ENCODE measurements around the gene P2RX3.

DNA sequence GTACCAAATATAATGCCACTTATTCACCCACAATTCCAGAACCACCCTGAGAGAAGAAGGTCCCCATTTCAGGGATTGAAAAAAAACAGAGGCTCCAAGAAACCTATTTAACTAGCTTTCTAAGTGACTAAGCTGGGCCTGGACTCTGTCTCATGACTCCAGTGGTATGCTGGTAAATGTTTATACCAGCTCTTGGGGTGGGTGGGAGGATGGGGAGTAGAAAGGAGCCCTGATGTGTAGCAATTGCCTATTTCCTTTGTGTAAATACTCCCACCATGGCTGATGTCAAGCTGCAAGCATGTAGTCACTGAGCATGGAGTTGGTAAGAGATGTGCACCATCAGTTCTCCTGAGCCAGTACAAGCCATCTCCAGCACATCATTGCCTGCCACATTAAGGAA lies 40.0 kb downstream of the P2RX3 start:
- no peak for TF ChIP-seq TAF1 (IDR thresholded peaks at IDR 0.05; ENCODE audit: low read depth)
- TF ChIP-seq, protein P1, sequence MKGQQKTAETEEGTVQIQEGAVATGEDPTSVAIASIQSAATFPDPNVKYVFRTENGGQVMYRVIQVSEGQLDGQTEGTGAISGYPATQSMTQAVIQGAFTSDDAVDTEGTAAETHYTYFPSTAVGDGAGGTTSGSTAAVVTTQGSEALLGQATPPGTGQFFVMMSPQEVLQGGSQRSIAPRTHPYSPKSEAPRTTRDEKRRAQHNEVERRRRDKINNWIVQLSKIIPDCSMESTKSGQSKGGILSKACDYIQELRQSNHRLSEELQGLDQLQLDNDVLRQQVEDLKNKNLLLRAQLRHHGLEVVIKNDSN (IDR thresholded peaks at IDR 0.05), result no peak
- TF ChIP-seq CEBPB (IDR thresholded peaks at IDR 0.05), result no peak
- TF ChIP-seq, protein P2, sequence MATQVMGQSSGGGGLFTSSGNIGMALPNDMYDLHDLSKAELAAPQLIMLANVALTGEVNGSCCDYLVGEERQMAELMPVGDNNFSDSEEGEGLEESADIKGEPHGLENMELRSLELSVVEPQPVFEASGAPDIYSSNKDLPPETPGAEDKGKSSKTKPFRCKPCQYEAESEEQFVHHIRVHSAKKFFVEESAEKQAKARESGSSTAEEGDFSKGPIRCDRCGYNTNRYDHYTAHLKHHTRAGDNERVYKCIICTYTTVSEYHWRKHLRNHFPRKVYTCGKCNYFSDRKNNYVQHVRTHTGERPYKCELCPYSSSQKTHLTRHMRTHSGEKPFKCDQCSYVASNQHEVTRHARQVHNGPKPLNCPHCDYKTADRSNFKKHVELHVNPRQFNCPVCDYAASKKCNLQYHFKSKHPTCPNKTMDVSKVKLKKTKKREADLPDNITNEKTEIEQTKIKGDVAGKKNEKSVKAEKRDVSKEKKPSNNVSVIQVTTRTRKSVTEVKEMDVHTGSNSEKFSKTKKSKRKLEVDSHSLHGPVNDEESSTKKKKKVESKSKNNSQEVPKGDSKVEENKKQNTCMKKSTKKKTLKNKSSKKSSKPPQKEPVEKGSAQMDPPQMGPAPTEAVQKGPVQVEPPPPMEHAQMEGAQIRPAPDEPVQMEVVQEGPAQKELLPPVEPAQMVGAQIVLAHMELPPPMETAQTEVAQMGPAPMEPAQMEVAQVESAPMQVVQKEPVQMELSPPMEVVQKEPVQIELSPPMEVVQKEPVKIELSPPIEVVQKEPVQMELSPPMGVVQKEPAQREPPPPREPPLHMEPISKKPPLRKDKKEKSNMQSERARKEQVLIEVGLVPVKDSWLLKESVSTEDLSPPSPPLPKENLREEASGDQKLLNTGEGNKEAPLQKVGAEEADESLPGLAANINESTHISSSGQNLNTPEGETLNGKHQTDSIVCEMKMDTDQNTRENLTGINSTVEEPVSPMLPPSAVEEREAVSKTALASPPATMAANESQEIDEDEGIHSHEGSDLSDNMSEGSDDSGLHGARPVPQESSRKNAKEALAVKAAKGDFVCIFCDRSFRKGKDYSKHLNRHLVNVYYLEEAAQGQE (IDR thresholded peaks at IDR 0.05; ENCODE audit: low read depth), result no peak
- no peak for TF ChIP-seq RAD21 (IDR thresholded peaks at IDR 0.05; ENCODE audit: low read depth)
- TF ChIP-seq MAX (IDR thresholded peaks at IDR 0.05), result no peak
- no peak for TF ChIP-seq CREB1 (IDR thresholded peaks at IDR 0.05; ENCODE audit: low read depth)
- no peak for TF ChIP-seq EP300 (IDR thresholded peaks at IDR 0.05; ENCODE audit: borderline replicate concordance)
- no peak for TF ChIP-seq YY1 (IDR thresholded peaks at IDR 0.05; ENCODE audit: low read depth)
- no peak for TF ChIP-seq ZBTB7A (IDR thresholded peaks at IDR 0.05; ENCODE audit: low read depth)
- TF ChIP-seq FOXM1 (IDR thresholded peaks at IDR 0.05; ENCODE audit: borderline replicate concordance, low read depth), result no peak
